SK-N-SH treated with all-trans-retinoic acid at 6 μM for 48 hours (cell line): Measurements from ENCODE around the gene ZNF148.
A peak's percentile ranks its signal among the peaks of the same experiment; 100 is the strongest.
"Not testable (repeated sequence)": the region's sequence is repeated elsewhere in the genome, so short reads cannot be mapped to it uniquely, and the experiment has no call there.

ENCODE experiments used
- ATAC-seq: fragments of 200-7000 bp; cut with Tn5 transposase; 3 replicates; pipeline ENCODE4 v1.9.1; 2020; ENCODE audit warnings: mild to moderate bottlenecking, moderate library complexity
- ARNTL ChIP-seq: fragments of 450-650 bp; formaldehyde crosslinking; IDR thresholded peaks from 2 replicates; pipeline ENCODE4 v1.5.0; 2020; ENCODE audit warnings: low read depth, mild to moderate bottlenecking, moderate library complexity, borderline replicate concordance
- BACH2 ChIP-seq: fragments of 250-450 bp; sonication (Bioruptor Pico); IDR thresholded peaks from 2 replicates; pipeline ENCODE4 v1.9.0; 2021; ENCODE audit warnings: mild to moderate bottlenecking, borderline replicate concordance
- CSDC2 ChIP-seq: fragments of 250-450 bp; sonication (Bioruptor Pico); IDR thresholded peaks from 2 replicates; pipeline ENCODE4 v1.5.0; 2020; ENCODE audit warnings: mild to moderate bottlenecking, moderate library complexity
- CSRNP3 ChIP-seq: fragments of 250-450 bp; sonication (Bioruptor Pico); IDR thresholded peaks from 2 replicates; pipeline ENCODE4 v1.5.1; 2021; ENCODE audit warnings: mild to moderate bottlenecking, moderate library complexity
- ESRRG ChIP-seq: fragments of 250-450 bp; sonication (Bioruptor Pico); IDR thresholded peaks from 2 replicates; pipeline ENCODE4 v1.6.1; 2021; ENCODE audit warnings: mild to moderate bottlenecking
- ISL1 ChIP-seq: fragments of 250-450 bp; sonication (Bioruptor Pico); IDR thresholded peaks from 2 replicates; pipeline ENCODE4 v2.1.2; 2022; ENCODE audit warnings: mild to moderate bottlenecking, moderate library complexity
- OSR1 ChIP-seq: fragments of 250-450 bp; sonication (Bioruptor Pico); IDR thresholded peaks from 2 replicates; pipeline ENCODE4 v1.8.0; 2022; ENCODE audit warnings: moderate library complexity, mild to moderate bottlenecking, inconsistent platforms
- PATZ1 ChIP-seq: fragments of 250-450 bp; sonication (Bioruptor Pico); IDR thresholded peaks from 2 replicates; pipeline ENCODE4 v1.8.0; 2020; ENCODE audit warnings: mild to moderate bottlenecking, moderate library complexity, borderline replicate concordance
- POU6F1 ChIP-seq: fragments of 250-450 bp; sonication (Bioruptor Pico); IDR thresholded peaks from 2 replicates; pipeline ENCODE4 v1.8.0; 2021; ENCODE audit warnings: low read depth, mild to moderate bottlenecking, moderate library complexity, borderline replicate concordance
- PPARA ChIP-seq: fragments of 250-450 bp; sonication (Bioruptor Pico); IDR thresholded peaks from 2 replicates; pipeline ENCODE4 v1.5.0; 2020; ENCODE audit warnings: mild to moderate bottlenecking, borderline replicate concordance
- RARB ChIP-seq: fragments of 250-450 bp; sonication (Bioruptor Pico); IDR thresholded peaks from 2 replicates; pipeline ENCODE4 v1.8.0; 2021; ENCODE audit warnings: mild to moderate bottlenecking, moderate library complexity
- SNAI2 ChIP-seq: fragments of 250-450 bp; sonication (Bioruptor Pico); IDR thresholded peaks from 2 replicates; pipeline ENCODE4 v1.5.0; 2020; ENCODE audit warnings: mild to moderate bottlenecking, moderate library complexity
- TCF4 ChIP-seq: fragments of 250-450 bp; sonication (Bioruptor Pico); IDR thresholded peaks from 2 replicates; pipeline ENCODE4 v1.8.0; 2021; ENCODE audit warnings: mild to moderate bottlenecking, moderate library complexity, borderline replicate concordance
- TOX ChIP-seq: fragments of 250-450 bp; sonication (Bioruptor Pico); IDR thresholded peaks from 2 replicates; pipeline ENCODE4 v1.8.0; 2021; ENCODE audit warnings: mild to moderate bottlenecking, moderate library complexity, borderline replicate concordance
- ZFP3 ChIP-seq: fragments of 250-450 bp; sonication (Bioruptor Pico); IDR thresholded peaks from 2 replicates; pipeline ENCODE4 v1.5.0; 2020; ENCODE audit warnings: mild to moderate bottlenecking, moderate library complexity
- ZFP30 ChIP-seq: fragments of 450-650 bp; formaldehyde crosslinking; IDR thresholded peaks from 2 replicates; pipeline ENCODE4 v1.5.0; 2022; ENCODE audit warnings: mild to moderate bottlenecking, moderate library complexity
- ZNF565 ChIP-seq: fragments of 450-650 bp; formaldehyde crosslinking; conservative IDR thresholded peaks from 2 replicates; pipeline ENCODE4 v1.5.0; 2020; ENCODE audit warnings: low read depth, mild to moderate bottlenecking, moderate library complexity
- ZNF70 ChIP-seq: fragments of 450-650 bp; formaldehyde crosslinking; IDR thresholded peaks from 2 replicates; pipeline ENCODE4 v1.5.0; 2020; ENCODE audit warnings: mild to moderate bottlenecking, moderate library complexity
- ZNF8 ChIP-seq: fragments of 450-650 bp; formaldehyde crosslinking; IDR thresholded peaks from 2 replicates; pipeline ENCODE4 v1.5.0; 2020; ENCODE audit warnings: mild to moderate bottlenecking, moderate library complexity

Gene ZNF148

GRCh38 chr3:125414669-125415068 lies 39.5 kb upstream of the ZNF148 start:
- no peak for ATAC-seq

GRCh38 chr3:125410922-125411321 lies 35.8 kb upstream of the ZNF148 start:
- no peak for TF ChIP-seq CSDC2
- TF ChIP-seq, all 23 proteins: peak for 0
- ATAC-seq, result no peak

More at GRCh38 chr3:125414669-125415068, 39.5 kb upstream of the ZNF148 start:
- no peak for TF ChIP-seq CSRNP3

- no peak for TF ChIP-seq ZNF70
- no peak for ATAC-seq
These were observed 30.9 kb upstream of the ZNF148 start for GRCh38 chr3:125406070-125406469.

- ATAC-seq, result not testable (repeated sequence)
These were observed 30.4 kb upstream of the ZNF148 start for GRCh38 chr3:125405515-125405914.

- TF ChIP-seq PPARA (CRISPR knock-in tag), result no peak
- TF ChIP-seq TOX (CRISPR knock-in tag), result no peak
- TF ChIP-seq POU6F1, result no peak
- TF ChIP-seq CSDC2, result no peak
- no peak for TF ChIP-seq SNAI2 (CRISPR knock-in tag)
- no peak for TF ChIP-seq ESRRG (CRISPR knock-in tag)
- no peak for TF ChIP-seq OSR1 (CRISPR knock-in tag)
- no peak for TF ChIP-seq RARB (CRISPR knock-in tag)
- ATAC-seq, result peak; percentile 84
These were observed 28.7 kb upstream of the ZNF148 start for GRCh38 chr3:125403789-125404188.

- no peak for ATAC-seq
- no peak for TF ChIP-seq ZFP3 (CRISPR knock-in tag)
- no peak for TF ChIP-seq ZFP30
- no peak for TF ChIP-seq ESRRG (CRISPR knock-in tag)
- TF ChIP-seq TOX (CRISPR knock-in tag), result no peak
- TF ChIP-seq ZNF8, result no peak
- TF ChIP-seq PPARA (CRISPR knock-in tag), result no peak
- no peak for TF ChIP-seq POU6F1
- TF ChIP-seq ZNF70, result no peak
These were observed 27.5 kb upstream of the ZNF148 start for GRCh38 chr3:125402639-125403038.

GRCh38 chr3:125401402-125401801 lies 26.3 kb upstream of the ZNF148 start:
- peak; percentile 65 for ATAC-seq
- TF ChIP-seq ZNF565 (CRISPR knock-in tag) (no peak), OSR1 (CRISPR knock-in tag) (no peak), ZFP30 (no peak), TCF4 (CRISPR knock-in tag) (no peak), TOX (CRISPR knock-in tag) (no peak), ARNTL (CRISPR knock-in tag) (no peak), ZNF70 (no peak), ZFP3 (CRISPR knock-in tag) (no peak), ZNF8 (no peak), PATZ1 (CRISPR knock-in tag) (no peak), RARB (CRISPR knock-in tag) (no peak), BACH2 (no peak), CSRNP3 (no peak), ESRRG (CRISPR knock-in tag) (no peak), ISL1 (CRISPR knock-in tag) (no peak)
